ENCODE data around the gene STAB2.

The STAB2 gene

DNA sequence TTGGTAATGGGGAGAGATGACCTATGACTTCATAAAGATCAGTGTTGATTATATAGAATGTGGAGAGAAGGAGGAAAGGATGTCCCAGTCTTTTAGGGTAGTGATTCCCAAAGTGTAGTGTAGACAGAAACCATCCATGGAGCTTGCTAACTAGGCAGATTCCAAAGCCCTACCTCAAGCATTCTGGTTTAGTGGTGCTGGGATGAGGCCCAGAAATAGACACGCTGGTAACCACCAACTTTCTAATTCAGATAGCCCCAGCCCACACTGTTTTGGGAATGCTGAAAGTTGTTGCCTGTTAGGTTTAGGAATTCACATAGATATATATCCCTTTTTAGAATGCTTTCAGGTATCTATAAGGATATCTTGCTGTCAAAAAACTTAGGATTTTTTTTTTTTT, 69.2 kb downstream of the STAB2 start:
- ATAC-seq, result no peak
- Mint-ChIP-seq H3K9me3 (peaks cover 7% of the 10 kb centered on the region), H3K36me3 (no peaks in the 10 kb centered on the region), H3K27ac (no peak overlapping the region), H3K4me3 (no peak overlapping the region), H3K4me1 (no peaks in the 10 kb centered on the region), H3K27me3 (peaks cover 19% of the 10 kb centered on the region)

DNA sequence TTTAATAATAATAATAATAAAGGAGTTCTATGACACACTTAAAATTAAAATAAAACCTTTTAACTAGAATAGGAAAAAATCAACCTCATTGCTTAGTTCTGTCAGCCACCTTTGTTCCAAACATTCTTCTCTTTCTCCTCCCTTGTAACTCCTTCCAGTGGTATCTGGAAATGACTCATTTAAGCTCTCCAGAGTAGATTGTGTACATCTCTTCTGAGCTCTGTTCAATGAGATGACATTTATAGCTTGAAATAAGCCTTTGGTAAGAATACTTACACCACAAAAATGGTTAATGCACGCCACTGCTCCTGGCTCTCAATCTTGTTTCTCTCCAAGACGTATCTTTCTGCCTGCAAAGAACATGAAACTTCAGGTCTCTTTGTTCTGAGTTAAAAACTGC, 70.3 kb downstream of the STAB2 start:
- Mint-ChIP-seq H3K4me1 (no peaks in the 10 kb centered on the region), H3K4me3 (no peak overlapping the region), H3K27ac (no peak overlapping the region), H3K36me3 (no peaks in the 10 kb centered on the region), H3K27me3 (peaks cover 25% of the 10 kb centered on the region), H3K9me3 (peaks cover 7% of the 10 kb centered on the region)
- no peak for ATAC-seq

DNA sequence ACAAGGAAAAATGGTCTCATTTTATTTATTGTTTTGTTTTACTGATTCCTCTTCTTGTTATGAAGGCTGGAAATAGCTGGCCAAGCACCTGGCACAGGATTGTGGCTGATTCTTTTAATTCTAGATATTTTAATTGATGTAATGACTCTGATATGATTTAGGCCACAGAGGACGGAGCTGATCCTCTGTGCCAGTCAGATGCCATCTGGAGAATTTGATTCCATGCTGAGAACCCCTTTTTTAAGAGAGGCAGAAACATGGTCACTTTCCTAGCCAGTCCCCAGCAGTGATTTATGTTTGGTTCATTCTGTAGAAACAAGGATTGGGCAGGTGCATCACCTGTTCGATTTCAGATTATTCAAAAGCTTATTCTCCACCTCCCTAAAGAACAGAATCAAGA, 77.6 kb downstream of the STAB2 start:
- H3K27ac Mint-ChIP-seq, result no peak overlapping the region
- no peak overlapping the region for H3K4me3 Mint-ChIP-seq
- ATAC-seq, result no peak
- H3K4me1 Mint-ChIP-seq, result no peaks in the 10 kb centered on the region
- no peaks in the 10 kb centered on the region for H3K36me3 Mint-ChIP-seq
- H3K27me3 Mint-ChIP-seq, result peaks cover 35% of the 10 kb centered on the region
- H3K9me3 Mint-ChIP-seq, result no peaks in the 10 kb centered on the region

DNA sequence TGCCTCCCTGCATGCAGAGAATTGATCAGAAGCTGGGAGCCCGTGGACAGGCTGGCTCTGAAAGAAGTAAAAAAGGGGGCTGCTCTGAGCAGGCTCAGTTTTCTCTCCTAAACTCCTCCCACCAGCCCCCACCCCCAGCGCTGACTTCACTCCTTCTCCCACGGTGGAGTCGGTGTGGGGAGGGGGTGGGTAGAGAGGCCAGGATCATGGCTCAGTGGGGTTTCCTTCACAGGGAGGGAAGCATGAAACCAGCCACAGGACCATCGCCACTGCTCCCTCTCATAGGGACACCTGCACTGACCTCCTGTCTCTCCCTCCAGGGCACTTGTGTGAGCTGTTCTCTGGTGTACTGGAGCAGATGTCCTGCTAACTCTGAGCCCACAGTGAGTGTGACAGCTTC, 78.9 kb downstream of the STAB2 start:
- Mint-ChIP-seq H3K4me1 (no peaks in the 10 kb centered on the region), H3K27ac (no peak overlapping the region)

DNA sequence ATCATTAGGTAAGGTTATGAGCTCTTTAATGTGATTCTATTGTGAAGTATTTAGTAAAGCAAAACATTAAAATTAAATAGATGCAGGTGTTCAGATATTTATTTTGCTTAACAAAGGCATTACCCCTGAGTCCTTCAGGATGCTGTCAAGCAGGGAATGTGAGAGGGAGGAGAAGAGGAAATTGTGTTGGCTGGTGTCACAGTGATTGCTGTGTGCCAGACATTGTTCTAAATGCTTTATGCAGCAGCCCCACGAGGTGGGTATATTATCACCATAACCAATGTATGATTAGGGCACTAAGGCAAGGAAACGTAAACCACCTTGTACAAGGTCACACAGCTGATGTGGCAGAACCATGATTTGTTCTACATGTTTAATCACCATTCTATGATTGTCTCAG, 80.1 kb downstream of the STAB2 start:
- H3K4me1 Mint-ChIP-seq, result no peaks in the 10 kb centered on the region

More for the DNA sequence above, 78.9 kb downstream of the STAB2 start:
- no peak overlapping the region for H3K4me3 Mint-ChIP-seq
- H3K36me3 Mint-ChIP-seq, result no peaks in the 10 kb centered on the region
- peaks cover 30% of the 10 kb centered on the region for H3K27me3 Mint-ChIP-seq
- H3K9me3 Mint-ChIP-seq, result no peaks in the 10 kb centered on the region
- ATAC-seq, result no peak

DNA sequence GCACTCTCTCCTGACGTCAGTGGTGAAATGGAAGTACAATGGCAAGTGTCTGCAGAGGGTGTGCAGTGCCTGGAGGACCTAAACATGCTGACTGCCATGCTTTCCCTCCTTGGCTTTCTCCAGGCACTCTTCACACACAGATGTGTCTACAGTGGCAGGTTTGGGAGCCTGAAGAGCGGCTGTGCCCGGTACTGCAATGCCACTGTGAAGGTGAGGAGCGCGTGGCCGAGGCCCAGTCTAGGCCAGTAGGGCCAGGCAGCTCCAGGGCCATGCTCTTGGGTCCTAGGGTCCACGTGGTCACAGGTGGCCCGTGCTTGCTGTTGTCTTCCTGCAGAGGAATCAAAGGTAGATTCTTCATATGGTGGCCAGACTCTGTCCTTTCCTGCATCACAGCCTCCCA, 81.4 kb downstream of the STAB2 start:
- H3K27ac Mint-ChIP-seq, result no peak overlapping the region
- H3K27me3 Mint-ChIP-seq, result peaks cover 20% of the 10 kb centered on the region
- no peak for ATAC-seq
- no peaks in the 10 kb centered on the region for H3K36me3 Mint-ChIP-seq
- H3K4me1 Mint-ChIP-seq, result no peaks in the 10 kb centered on the region
- H3K4me3 Mint-ChIP-seq, result no peak overlapping the region
- H3K9me3 Mint-ChIP-seq, result no peaks in the 10 kb centered on the region

More for the DNA sequence above, 80.1 kb downstream of the STAB2 start:
- H3K36me3 Mint-ChIP-seq, result no peaks in the 10 kb centered on the region
- H3K27me3 Mint-ChIP-seq, result peaks cover 20% of the 10 kb centered on the region
- no peak for ATAC-seq
- no peak overlapping the region for H3K4me3 Mint-ChIP-seq
- H3K9me3 Mint-ChIP-seq, result no peaks in the 10 kb centered on the region
- no peak overlapping the region for H3K27ac Mint-ChIP-seq

DNA sequence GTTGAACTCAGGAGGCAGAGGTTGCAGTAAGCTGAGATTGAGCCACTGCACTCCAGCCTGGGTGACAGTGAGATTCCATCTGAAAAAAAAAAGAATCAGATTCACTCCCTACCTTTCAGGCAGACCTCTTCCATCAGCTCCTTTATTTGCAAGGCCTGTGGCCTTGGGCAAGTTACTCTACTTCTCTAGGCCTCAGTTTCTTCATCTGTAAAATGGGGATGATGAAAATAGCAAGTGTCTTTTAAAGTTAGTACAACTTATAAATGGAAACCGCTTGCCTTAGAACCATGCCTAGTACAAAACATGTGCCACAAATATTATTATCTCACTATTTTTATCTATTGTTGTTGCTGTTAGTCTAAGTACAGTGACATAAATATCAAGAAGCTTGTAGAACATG, 84.3 kb downstream of the STAB2 start:
- peaks cover 14% of the 10 kb centered on the region for H3K27me3 Mint-ChIP-seq
- H3K4me1 Mint-ChIP-seq, result no peaks in the 10 kb centered on the region
- H3K36me3 Mint-ChIP-seq, result no peaks in the 10 kb centered on the region
- H3K4me3 Mint-ChIP-seq, result no peak overlapping the region
- H3K27ac Mint-ChIP-seq, result no peak overlapping the region
- ATAC-seq, result no peak
- no peaks in the 10 kb centered on the region for H3K9me3 Mint-ChIP-seq

DNA sequence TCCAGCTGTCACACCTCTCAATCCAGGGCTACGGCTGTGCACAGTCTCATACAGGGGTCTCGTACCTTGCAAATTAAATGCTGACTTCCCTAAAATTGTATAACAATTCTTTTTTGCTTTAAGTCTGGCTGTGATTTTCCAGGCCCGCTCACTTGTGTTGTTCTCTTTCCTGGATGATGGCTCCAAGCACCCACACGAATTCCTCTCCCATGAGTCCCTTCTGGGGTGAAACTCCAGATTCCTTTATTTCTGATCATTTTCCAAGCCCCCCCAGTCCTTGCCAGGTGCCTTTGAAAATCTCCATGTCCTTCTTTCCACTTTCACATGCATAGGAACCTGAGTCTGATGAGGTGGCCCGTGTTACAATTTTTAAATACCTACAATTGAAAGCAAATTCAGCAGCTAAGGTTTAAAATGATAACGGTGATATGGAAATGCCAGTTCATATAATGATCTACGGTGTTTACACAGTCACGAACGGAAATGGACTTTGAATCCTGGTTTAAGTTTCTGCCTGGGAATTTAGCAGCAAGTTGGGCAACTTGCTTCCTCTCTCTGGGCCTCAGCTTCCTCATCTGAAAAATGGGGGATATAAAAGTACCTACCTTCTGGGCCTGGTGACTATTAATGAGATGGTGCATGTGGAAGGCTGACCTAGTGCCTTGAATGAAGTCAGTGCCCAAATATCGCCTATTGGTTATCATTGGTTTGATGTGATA, 85.5 kb downstream of the STAB2 start:
- no peak overlapping the region for H3K4me3 Mint-ChIP-seq
- no peak for ATAC-seq
- no peaks in the 10 kb centered on the region for H3K9me3 Mint-ChIP-seq
- peaks cover 15% of the 10 kb centered on the region for H3K27me3 Mint-ChIP-seq
- no peak overlapping the region for H3K27ac Mint-ChIP-seq
- H3K4me1 Mint-ChIP-seq, result no peaks in the 10 kb centered on the region
- H3K36me3 Mint-ChIP-seq, result no peaks in the 10 kb centered on the region

DNA sequence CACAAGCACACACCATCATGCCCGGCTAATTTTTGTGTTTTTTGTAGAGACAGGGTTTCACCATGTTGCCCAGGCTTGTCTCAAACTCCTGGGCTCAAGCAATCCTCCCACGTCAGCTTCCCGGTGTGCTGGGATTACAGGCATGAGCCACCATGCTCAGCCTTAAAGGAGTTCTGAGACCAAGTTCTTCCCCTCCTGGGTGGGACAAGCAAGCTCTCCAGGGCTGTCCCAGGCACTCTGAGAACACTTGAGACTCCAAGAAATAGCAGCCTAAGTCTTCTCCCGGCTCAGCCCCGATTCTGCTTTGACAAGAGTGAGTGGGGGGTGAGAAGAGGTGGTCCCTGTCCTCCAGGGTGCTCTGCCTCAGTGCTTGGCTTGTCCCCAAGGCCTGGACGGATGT, 86.4 kb downstream of the STAB2 start:
- H3K27ac Mint-ChIP-seq, result no peak overlapping the region
- H3K9me3 Mint-ChIP-seq, result no peaks in the 10 kb centered on the region
- ATAC-seq, result no peak
- H3K36me3 Mint-ChIP-seq, result no peaks in the 10 kb centered on the region
- H3K27me3 Mint-ChIP-seq, result peaks cover 21% of the 10 kb centered on the region
- H3K4me3 Mint-ChIP-seq, result no peak overlapping the region
- H3K4me1 Mint-ChIP-seq, result no peaks in the 10 kb centered on the region

DNA sequence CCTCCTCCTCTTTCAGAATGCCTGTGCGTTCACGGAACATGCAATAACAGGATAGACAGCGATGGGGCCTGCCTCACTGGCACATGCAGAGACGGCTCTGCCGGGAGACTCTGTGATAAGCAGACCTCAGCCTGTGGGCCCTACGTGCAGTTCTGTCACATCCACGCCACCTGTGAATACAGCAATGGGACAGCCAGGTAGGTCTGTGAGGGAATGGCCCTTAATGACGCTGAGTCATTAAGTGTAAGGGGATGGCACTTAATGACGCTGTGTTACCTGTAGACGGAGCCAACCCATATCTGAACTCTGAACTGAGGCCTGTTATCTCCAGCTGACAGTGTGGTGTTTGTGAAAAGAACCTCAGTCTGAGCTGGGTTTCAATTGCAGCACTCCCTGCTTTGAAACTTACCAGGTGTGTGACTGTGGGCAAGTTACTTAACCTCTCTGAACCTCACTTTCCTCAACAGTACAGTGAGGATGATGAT, 86.9 kb downstream of the STAB2 start:
- no peak overlapping the region for H3K4me3 Mint-ChIP-seq
- no peaks in the 10 kb centered on the region for H3K9me3 Mint-ChIP-seq
- no peaks in the 10 kb centered on the region for H3K4me1 Mint-ChIP-seq
- no peak overlapping the region for H3K27ac Mint-ChIP-seq
- H3K36me3 Mint-ChIP-seq, result no peaks in the 10 kb centered on the region
- ATAC-seq, result no peak
- peaks cover 21% of the 10 kb centered on the region for H3K27me3 Mint-ChIP-seq

DNA sequence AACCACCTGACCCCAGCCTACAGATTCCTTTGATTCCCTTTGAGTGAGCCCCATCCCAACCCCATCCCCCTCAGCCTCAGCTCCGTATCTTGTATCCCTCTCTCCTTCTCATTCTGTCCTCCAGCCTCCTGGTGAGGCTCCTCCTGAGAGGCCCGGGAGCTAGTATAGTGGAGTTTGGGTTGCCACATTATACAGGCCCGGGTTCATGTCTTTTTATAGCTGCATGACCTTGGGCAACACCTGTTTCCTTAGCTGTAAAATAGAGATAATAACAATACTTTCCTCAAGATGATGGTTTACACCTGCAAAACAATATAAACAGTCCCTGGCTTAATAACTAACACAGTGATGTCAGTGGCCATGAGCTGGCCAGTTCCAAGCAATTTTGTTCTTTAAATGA, 89.8 kb downstream of the STAB2 start:
- no peak overlapping the region for H3K4me3 Mint-ChIP-seq
- ATAC-seq, result no peak
- peaks cover 19% of the 10 kb centered on the region for H3K27me3 Mint-ChIP-seq
- no peaks in the 10 kb centered on the region for H3K9me3 Mint-ChIP-seq
- no peaks in the 10 kb centered on the region for H3K36me3 Mint-ChIP-seq
- no peak overlapping the region for H3K27ac Mint-ChIP-seq
- no peaks in the 10 kb centered on the region for H3K4me1 Mint-ChIP-seq

DNA sequence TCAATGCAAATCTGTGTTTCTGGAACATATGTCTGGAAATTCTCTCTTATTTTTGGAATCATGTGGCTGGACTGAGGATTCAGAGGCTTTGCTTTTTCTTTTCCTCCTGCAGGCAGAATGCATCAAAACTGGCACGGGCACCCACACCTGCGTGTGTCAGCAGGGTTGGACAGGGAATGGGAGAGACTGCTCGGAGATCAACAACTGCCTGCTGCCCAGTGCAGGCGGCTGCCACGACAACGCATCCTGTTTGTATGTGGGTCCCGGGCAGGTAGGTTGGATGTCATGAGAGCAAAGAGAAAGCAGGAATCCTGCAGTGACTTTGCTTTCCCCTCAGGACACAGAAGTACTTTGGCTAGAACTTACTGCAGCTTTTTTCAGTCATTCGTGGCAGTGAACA, 90.3 kb downstream of the STAB2 start:
- H3K36me3 Mint-ChIP-seq, result no peaks in the 10 kb centered on the region
- no peaks in the 10 kb centered on the region for H3K9me3 Mint-ChIP-seq
- no peaks in the 10 kb centered on the region for H3K4me1 Mint-ChIP-seq
- no peak overlapping the region for H3K4me3 Mint-ChIP-seq
- peaks cover 19% of the 10 kb centered on the region for H3K27me3 Mint-ChIP-seq
- no peak overlapping the region for H3K27ac Mint-ChIP-seq
- no peak for ATAC-seq

DNA sequence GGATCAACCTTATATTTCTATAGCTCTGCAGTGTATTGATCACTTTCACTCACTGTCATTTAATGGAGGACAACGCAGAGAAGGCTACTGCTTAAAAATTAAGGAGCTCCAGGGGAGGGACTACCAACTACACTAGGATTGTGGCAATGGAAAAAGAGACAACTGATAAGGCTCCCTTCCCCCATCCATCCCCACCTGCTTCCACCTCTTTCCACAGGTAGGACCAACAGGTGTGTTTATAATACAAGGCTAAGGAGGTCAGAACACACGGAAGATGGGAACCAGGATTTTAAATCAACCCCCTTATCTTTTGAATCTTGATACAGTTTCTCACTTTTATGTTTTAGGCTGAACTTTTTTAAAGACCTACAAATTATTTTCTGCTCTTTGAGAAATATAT, 90.8 kb downstream of the STAB2 start:
- H3K27me3 Mint-ChIP-seq, result peaks cover 19% of the 10 kb centered on the region
- H3K4me3 Mint-ChIP-seq, result no peak overlapping the region
- no peaks in the 10 kb centered on the region for H3K36me3 Mint-ChIP-seq

DNA sequence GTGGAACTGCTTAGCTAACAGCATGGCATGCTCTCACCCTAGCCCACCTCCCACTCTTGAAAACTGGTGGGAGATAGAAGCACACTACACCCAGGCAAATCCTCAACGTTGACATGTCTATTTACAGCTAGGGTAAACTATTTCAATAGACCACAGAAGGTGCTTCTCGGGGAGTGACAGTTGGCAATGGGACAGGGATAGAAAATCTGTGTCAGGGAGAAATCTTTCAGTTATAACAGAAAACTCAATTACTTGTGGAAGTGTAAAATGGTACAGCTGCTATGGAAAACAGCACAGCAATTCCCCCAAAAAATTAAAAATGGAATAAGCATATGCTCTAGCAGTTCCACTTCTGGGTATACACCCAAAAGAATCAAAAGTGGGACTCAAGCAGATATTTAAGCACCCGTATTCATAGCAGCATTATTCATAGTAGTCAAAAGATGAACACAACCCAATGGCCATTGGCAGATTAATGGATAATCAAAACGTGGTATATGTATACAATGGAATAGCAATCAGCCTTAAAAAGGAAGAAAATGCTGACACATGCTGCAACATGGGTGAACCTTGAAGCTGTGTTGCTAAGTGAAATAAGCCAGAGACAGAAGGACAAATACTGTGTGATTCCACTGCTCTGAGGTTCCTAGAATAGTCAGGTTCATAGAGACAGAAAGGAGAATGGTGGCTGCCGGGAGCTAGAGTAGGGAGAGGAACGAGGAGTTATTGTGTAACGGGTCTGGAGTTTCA, 92.5 kb downstream of the STAB2 start:
- no peak overlapping the region for H3K4me3 Mint-ChIP-seq

More for the DNA sequence above, 90.8 kb downstream of the STAB2 start:
- no peak for ATAC-seq
- no peak overlapping the region for H3K27ac Mint-ChIP-seq
- H3K9me3 Mint-ChIP-seq, result no peaks in the 10 kb centered on the region
- no peaks in the 10 kb centered on the region for H3K4me1 Mint-ChIP-seq

DNA sequence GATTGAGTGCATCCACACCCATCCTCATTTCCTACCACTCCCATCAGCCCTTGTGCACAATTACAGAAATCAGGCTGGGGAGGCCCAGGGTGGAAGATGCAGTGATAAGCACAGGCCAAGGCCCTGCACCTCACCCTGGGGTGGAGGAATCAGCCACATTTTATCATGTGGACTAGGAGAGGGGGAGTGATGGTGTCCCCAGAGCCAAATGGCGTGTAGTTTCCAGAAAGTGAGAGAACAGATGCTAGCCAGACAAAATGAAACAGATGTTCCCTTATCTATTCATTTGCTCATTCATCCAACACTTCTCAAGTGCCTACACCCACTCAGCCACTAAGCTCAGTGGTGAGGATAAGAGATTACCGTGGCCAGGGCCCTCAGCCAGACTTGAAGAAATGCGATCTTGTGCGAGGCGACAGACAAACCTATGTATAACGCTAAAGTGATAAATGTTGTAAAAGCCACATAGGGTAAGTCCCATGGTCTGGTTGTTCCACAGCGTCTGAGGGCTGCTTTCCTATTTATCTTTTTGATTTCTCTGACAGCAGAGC, 93.6 kb downstream of the STAB2 start:
- Mint-ChIP-seq H3K4me3 (no peak overlapping the region), H3K9me3 (no peaks in the 10 kb centered on the region), H3K27ac (no peak overlapping the region), H3K4me1 (no peaks in the 10 kb centered on the region), H3K36me3 (no peaks in the 10 kb centered on the region), H3K27me3 (peaks cover 20% of the 10 kb centered on the region)
- peak; percentile 7 for ATAC-seq

More for the DNA sequence above, 92.5 kb downstream of the STAB2 start:
- no peaks in the 10 kb centered on the region for H3K4me1 Mint-ChIP-seq
- no peak for ATAC-seq
- H3K9me3 Mint-ChIP-seq, result no peaks in the 10 kb centered on the region
- H3K27me3 Mint-ChIP-seq, result peaks cover 19% of the 10 kb centered on the region
- no peak overlapping the region for H3K27ac Mint-ChIP-seq
- H3K36me3 Mint-ChIP-seq, result no peaks in the 10 kb centered on the region

DNA sequence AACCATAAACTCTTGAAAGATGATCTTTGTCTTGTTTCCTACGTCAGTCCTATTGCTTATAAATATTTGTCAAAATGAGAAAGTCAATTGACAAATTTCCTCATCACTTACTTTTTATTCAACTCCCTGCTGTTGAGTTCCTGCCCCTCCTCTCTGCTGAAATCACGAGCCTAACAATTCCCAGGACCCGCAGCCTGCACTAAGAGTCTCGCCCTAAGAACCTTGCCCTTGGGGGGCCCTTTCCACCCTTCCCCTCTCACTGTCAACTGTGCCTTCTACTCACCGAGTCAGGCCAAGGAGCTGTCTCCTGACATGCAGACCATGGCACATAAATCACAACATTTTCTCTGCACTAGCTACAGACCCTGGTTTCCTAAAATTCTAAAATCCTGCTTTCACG, 99.0 kb downstream of the STAB2 start:
- no peak overlapping the region for H3K27ac Mint-ChIP-seq
- no peak for ATAC-seq
- no peak overlapping the region for H3K4me3 Mint-ChIP-seq
- no peaks in the 10 kb centered on the region for H3K4me1 Mint-ChIP-seq
- H3K27me3 Mint-ChIP-seq, result peaks cover 17% of the 10 kb centered on the region
- no peaks in the 10 kb centered on the region for H3K9me3 Mint-ChIP-seq
- no peaks in the 10 kb centered on the region for H3K36me3 Mint-ChIP-seq
